ENCODE data around the gene MCF2L2. TPM values are rescaled to one million over a fixed set of nuclear protein-coding genes. Genes with fewer than 3 reads are reported as not detected.

Gene MCF2L2
- total and polyA plus RNA-seq, 12 donors: 6.5 to 62.7 (median 21.7) TPM

GRCh38 chr3:183244981-183245476 lies 183.4 kb downstream of the MCF2L2 start:
- no peak for DNase-seq
- Histone ChIP-seq H3K4me3 (no peak overlapping the region), H3K9me3 (replicated peaks in 1 of 3) (no peaks in the 10 kb centered on the region), H3K4me1 (replicated peaks in 1 of 2) (peaks cover 0 to 7% of the 10 kb centered on the region in 2 donors), H3K27ac (peak overlapping the region in 1 of 5 donors; percentile 42), H3K36me3 (replicated peaks in 1 of 2) (no peaks in the 10 kb centered on the region), H3K27me3 (no peaks in the 10 kb centered on the region)
- TF ChIP-seq POLR2A (IDR thresholded peaks at IDR 0.05): no peak
- TF ChIP-seq CTCF (IDR thresholded peaks at IDR 0.05): no peak
- intact Hi-C loops (cut with DNase I): no loop called here

- no peaks in the 10 kb centered on the region for H3K27me3 ChIP-seq
- no peak overlapping the region for H3K4me3 ChIP-seq
- H3K27ac ChIP-seq: peak overlapping the region in 1 of 5 donors; percentile 15
- TF ChIP-seq POLR2A (IDR thresholded peaks at IDR 0.05): no peak
- peaks cover 0 to 7% of the 10 kb centered on the region in 2 donors for H3K4me1 ChIP-seq (replicated peaks in 1 of 2)
- peak; percentile 40 to 82 (median 60) for DNase-seq
- intact Hi-C loops (cut with DNase I): no loop called here
- no peaks in the 10 kb centered on the region for H3K36me3 ChIP-seq (replicated peaks in 1 of 2)
- H3K9me3 ChIP-seq (replicated peaks in 1 of 3): no peaks in the 10 kb centered on the region
- 75 to 95% (median 79%) methylated on average over 2 of the region's 2 CpGs for WGBS, 4 donors
These were observed 184.2 kb downstream of the MCF2L2 start for GRCh38 chr3:183244219-183244618.

GRCh38 chr3:183242431-183242830 lies 186.0 kb downstream of the MCF2L2 start:
- WGBS, 4 donors: 91 to 100% (median 99%) methylated on average over 1 of the region's 1 CpG
- Histone ChIP-seq H3K27me3 (no peaks in the 10 kb centered on the region), H3K27ac (no peak overlapping the region), H3K36me3 (replicated peaks in 1 of 2) (no peaks in the 10 kb centered on the region), H3K9me3 (replicated peaks in 1 of 3) (no peaks in the 10 kb centered on the region), H3K4me3 (no peak overlapping the region), H3K4me1 (replicated peaks in 1 of 2) (peaks cover 0 to 6% of the 10 kb centered on the region in 2 donors)
- TF ChIP-seq CTCF (IDR thresholded peaks at IDR 0.05) (no peak), POLR2A (IDR thresholded peaks at IDR 0.05) (no peak)
- intact Hi-C loops (cut with DNase I): no loop called here
- DNase-seq: no peak

GRCh38 chr3:183239046-183239445 lies 189.4 kb downstream of the MCF2L2 start:
- Histone ChIP-seq H3K9me3 (replicated peaks in 1 of 3) (no peaks in the 10 kb centered on the region), H3K27me3 (no peaks in the 10 kb centered on the region), H3K4me1 (replicated peaks in 1 of 2) (no peaks in the 10 kb centered on the region), H3K36me3 (replicated peaks in 1 of 2) (no peaks in the 10 kb centered on the region), H3K4me3 (no peak overlapping the region), H3K27ac (no peak overlapping the region)
- WGBS, 4 donors: 87 to 98% (median 92%) methylated on average over 5 of the region's 5 CpGs
- DNase-seq: no peak
- TF ChIP-seq POLR2A (IDR thresholded peaks at IDR 0.05) (no peak), CTCF (IDR thresholded peaks at IDR 0.05) (no peak)
- intact Hi-C loops (cut with DNase I): no loop called here

- intact Hi-C loops (cut with DNase I): no loop called here
- no peaks in the 10 kb centered on the region for H3K9me3 ChIP-seq (replicated peaks in 1 of 3)
- DNase-seq: no peak
- WGBS, 4 donors: 60 to 73% (median 67%) methylated on average over 4 of the region's 4 CpGs
- H3K36me3 ChIP-seq (replicated peaks in 1 of 2): no peaks in the 10 kb centered on the region
- no peak overlapping the region for H3K4me3 ChIP-seq
- H3K4me1 ChIP-seq (replicated peaks in 1 of 2): no peaks in the 10 kb centered on the region
- peak overlapping the region in 1 of 5 donors; percentile 22 for H3K27ac ChIP-seq
- no peaks in the 10 kb centered on the region for H3K27me3 ChIP-seq
- TF ChIP-seq POLR2A (IDR thresholded peaks at IDR 0.05): no peak
- TF ChIP-seq CTCF (IDR thresholded peaks at IDR 0.05): no peak
These were observed 194.5 kb downstream of the MCF2L2 start for GRCh38 chr3:183233966-183234365.
